Measurements from ENCODE around the gene SDSL. TPM values are rescaled to one million over a fixed set of nuclear protein-coding genes. Genes with fewer than 3 reads are reported as not detected.

Gene SDSL
- polyA plus RNA-seq, 3 donors: 4.6 to 10.0 (median 6.5) TPM

GRCh38 chr12:113456199-113456598 is 34.0 kb downstream of the SDSL start:
- no peak overlapping the region for H3K4me3 Mint-ChIP-seq
- WGBS (ENCODE audit: insufficient coverage): no CpG with 5 or more reads among the region's 2 CpGs
- no peak for DNase-seq
- no peaks in the 10 kb centered on the region for H3K36me3 Mint-ChIP-seq
- no peak overlapping the region for H2AFZ ChIP-seq (ENCODE audit: insufficient read depth, low read depth, low read length, poor library complexity, severe bottlenecking)
- peaks cover 0 to 2% (median 0%) of the 10 kb centered on the region in 7 donors for H3K9me3 Mint-ChIP-seq
- TF ChIP-seq, protein P1, sequence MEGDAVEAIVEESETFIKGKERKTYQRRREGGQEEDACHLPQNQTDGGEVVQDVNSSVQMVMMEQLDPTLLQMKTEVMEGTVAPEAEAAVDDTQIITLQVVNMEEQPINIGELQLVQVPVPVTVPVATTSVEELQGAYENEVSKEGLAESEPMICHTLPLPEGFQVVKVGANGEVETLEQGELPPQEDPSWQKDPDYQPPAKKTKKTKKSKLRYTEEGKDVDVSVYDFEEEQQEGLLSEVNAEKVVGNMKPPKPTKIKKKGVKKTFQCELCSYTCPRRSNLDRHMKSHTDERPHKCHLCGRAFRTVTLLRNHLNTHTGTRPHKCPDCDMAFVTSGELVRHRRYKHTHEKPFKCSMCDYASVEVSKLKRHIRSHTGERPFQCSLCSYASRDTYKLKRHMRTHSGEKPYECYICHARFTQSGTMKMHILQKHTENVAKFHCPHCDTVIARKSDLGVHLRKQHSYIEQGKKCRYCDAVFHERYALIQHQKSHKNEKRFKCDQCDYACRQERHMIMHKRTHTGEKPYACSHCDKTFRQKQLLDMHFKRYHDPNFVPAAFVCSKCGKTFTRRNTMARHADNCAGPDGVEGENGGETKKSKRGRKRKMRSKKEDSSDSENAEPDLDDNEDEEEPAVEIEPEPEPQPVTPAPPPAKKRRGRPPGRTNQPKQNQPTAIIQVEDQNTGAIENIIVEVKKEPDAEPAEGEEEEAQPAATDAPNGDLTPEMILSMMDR (IDR thresholded peaks at IDR 0.05): no peak
- peaks cover 35 to 67% (median 43%) of the 10 kb centered on the region in 3 donors for H3K27me3 Mint-ChIP-seq (ENCODE audit: low read depth in 3 of 3)
- H3K27ac Mint-ChIP-seq: no peak overlapping the region
- intact Hi-C loops (cut with micrococcal nuclease): no loop called here
- no peaks in the 10 kb centered on the region for H3K36me3 ChIP-seq (replicated peaks in 1 of 2; ENCODE audit: control insufficient read depth in 1 of 2, insufficient read depth in 2 of 2, low read length in 2 of 2)
- H4K20me1 ChIP-seq (ENCODE audit: insufficient read depth, low read length): no peaks in the 10 kb centered on the region
- H3K4me1 Mint-ChIP-seq: no peaks in the 10 kb centered on the region
- H3K4me2 ChIP-seq (replicated peaks; ENCODE audit: extremely low read depth, low read length, poor library complexity, severe bottlenecking): no peak overlapping the region
- H3K9ac ChIP-seq (ENCODE audit: insufficient read depth, low read length, poor library complexity, severe bottlenecking): no peak overlapping the region
- no peaks in the 10 kb centered on the region for H3K79me2 ChIP-seq (ENCODE audit: insufficient read depth, low read length)
- H3K4me1 ChIP-seq (ENCODE audit: control insufficient read depth in 1 of 2, insufficient read depth in 2 of 2, low read length in 2 of 2): no peaks in the 10 kb centered on the region
- no peaks in the 10 kb centered on the region for H3K9me3 ChIP-seq (replicated peaks in 1 of 2; ENCODE audit: control insufficient read depth in 1 of 2, insufficient read depth in 1 of 2, low read length in 2 of 2)
- H3K27me3 ChIP-seq (ENCODE audit: control insufficient read depth in 2 of 2, insufficient read depth in 2 of 2, low read length in 2 of 2): peaks cover 0 to 23% of the 10 kb centered on the region in 2 donors
- H3K4me3 ChIP-seq (replicated peaks in 1 of 3; ENCODE audit: low read depth in 2 of 3, low read length in 3 of 3): no peak overlapping the region
- no peak overlapping the region for H3K27ac ChIP-seq (ENCODE audit: low read depth in 1 of 2, low read length in 2 of 2)

DNA sequence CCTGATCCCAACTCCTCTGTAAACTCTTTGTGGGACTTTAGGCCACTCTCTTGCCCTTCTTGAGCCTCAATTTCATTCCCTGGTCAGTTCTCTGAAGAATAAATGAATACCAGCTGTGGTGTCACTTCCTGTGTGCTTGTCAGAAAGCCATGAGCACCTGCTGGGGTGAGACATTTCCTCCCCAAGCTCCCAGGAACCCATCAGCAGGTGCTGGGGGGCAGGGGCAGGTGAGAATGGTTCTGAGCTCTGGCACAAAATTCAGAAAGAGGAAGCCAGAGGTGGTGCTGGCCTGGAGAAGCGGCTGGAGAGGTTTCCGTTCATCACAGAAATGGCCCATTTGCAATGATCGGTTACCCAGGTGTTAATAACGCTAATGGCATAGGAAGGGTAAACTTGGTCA is 34.6 kb downstream of the SDSL start:
- Histone ChIP-seq H3K4me1 (ENCODE audit: control insufficient read depth in 1 of 2, insufficient read depth in 2 of 2, low read length in 2 of 2) (no peaks in the 10 kb centered on the region), H3K9me3 (replicated peaks in 1 of 2; ENCODE audit: control insufficient read depth in 1 of 2, insufficient read depth in 1 of 2, low read length in 2 of 2) (no peaks in the 10 kb centered on the region), H3K9ac (ENCODE audit: insufficient read depth, low read length, poor library complexity, severe bottlenecking) (no peak overlapping the region), H3K27ac (ENCODE audit: low read depth in 1 of 2, low read length in 2 of 2) (no peak overlapping the region), H4K20me1 (ENCODE audit: insufficient read depth, low read length) (no peaks in the 10 kb centered on the region), H3K4me3 (replicated peaks in 1 of 3; ENCODE audit: low read depth in 2 of 3, low read length in 3 of 3) (no peak overlapping the region), H3K4me2 (replicated peaks; ENCODE audit: extremely low read depth, low read length, poor library complexity, severe bottlenecking) (no peak overlapping the region), H3K79me2 (ENCODE audit: insufficient read depth, low read length) (no peaks in the 10 kb centered on the region), H3K36me3 (replicated peaks in 1 of 2; ENCODE audit: control insufficient read depth in 1 of 2, insufficient read depth in 2 of 2, low read length in 2 of 2) (no peaks in the 10 kb centered on the region), H3K27me3 (ENCODE audit: control insufficient read depth in 2 of 2, insufficient read depth in 2 of 2, low read length in 2 of 2) (peaks cover 4 to 28% of the 10 kb centered on the region in 2 donors), H2AFZ (ENCODE audit: insufficient read depth, low read depth, low read length, poor library complexity, severe bottlenecking) (no peak overlapping the region)
- intact Hi-C loops (cut with micrococcal nuclease): no loop called here
- WGBS (ENCODE audit: insufficient coverage): 65% methylated on average over 4 of the region's 4 CpGs
- Mint-ChIP-seq H3K9me3 (peaks cover 0 to 6% (median 0%) of the 10 kb centered on the region in 7 donors), H3K4me3 (no peak overlapping the region), H3K4me1 (peaks cover 2% of the 10 kb centered on the region), H3K27ac (no peak overlapping the region), H3K36me3 (no peaks in the 10 kb centered on the region), H3K27me3 (ENCODE audit: low read depth in 3 of 3) (peaks cover 40 to 72% (median 46%) of the 10 kb centered on the region in 3 donors)
- TF ChIP-seq, protein P1 (IDR thresholded peaks at IDR 0.05): no peak
- DNase-seq: no peak

All from CD14-positive monocyte (primary cell).